ENCODE measurements around the gene MSMP. TPM values are rescaled to one million over a fixed set of nuclear protein-coding genes. Genes with fewer than 3 reads are reported as not detected.

MSMP gene
- total RNA-seq, 1 donor from 2014 or later, result not detected

GRCh38 chr9:35740243-35740642 is 13.8 kb downstream of the MSMP start:
- H3K36me3 Mint-ChIP-seq (ENCODE audit: low read depth, unreplicated experiment), result peaks cover 51% of the 10 kb centered on the region
- peaks cover 73% of the 10 kb centered on the region for H3K36me3 ChIP-seq (ENCODE audit: insufficient read depth, low read length)
- no peaks in the 10 kb centered on the region for H3K27me3 Mint-ChIP-seq (ENCODE audit: low read depth, unreplicated experiment)
- no peak overlapping the region for H3K27ac Mint-ChIP-seq (ENCODE audit: unreplicated experiment)
- no peak for DNase-seq (ENCODE audit: low read depth)
- no peak overlapping the region for H3K4me3 ChIP-seq (ENCODE audit: insufficient read depth, low read depth, low read length)
- H3K9me3 ChIP-seq (ENCODE audit: insufficient read depth, low read depth, low read length), result no peaks in the 10 kb centered on the region
- H3K27me3 ChIP-seq (ENCODE audit: insufficient read depth, low read length), result no peaks in the 10 kb centered on the region
- H3K4me2 ChIP-seq (ENCODE audit: low read length), result no peak overlapping the region
- peaks cover 35% of the 10 kb centered on the region for H3K79me2 ChIP-seq (ENCODE audit: insufficient read depth, low read length)
- H3K27ac ChIP-seq (ENCODE audit: low read depth, low read length), result no peak overlapping the region
- peaks cover 18% of the 10 kb centered on the region for H3K4me1 Mint-ChIP-seq (ENCODE audit: low read depth, unreplicated experiment)
- H3K9me3 Mint-ChIP-seq (ENCODE audit: unreplicated experiment), result no peaks in the 10 kb centered on the region
- H3K4me3 Mint-ChIP-seq (ENCODE audit: unreplicated experiment), result no peak overlapping the region
- no peak for FAIRE-seq
- H4K20me1 ChIP-seq (ENCODE audit: insufficient read depth, low read length), result peaks cover 76% of the 10 kb centered on the region
- no peak overlapping the region for H2AFZ ChIP-seq (ENCODE audit: low read depth, low read length)
- no peak for TF ChIP-seq EZH2 (IDR thresholded peaks at IDR 0.05; ENCODE audit: insufficient read depth, low read length)
- no peak for TF ChIP-seq CTCF (IDR thresholded peaks at IDR 0.05; ENCODE audit: insufficient read depth, low read depth, low read length)
- H3K4me1 ChIP-seq (ENCODE audit: insufficient read depth, low read length), result peaks cover 5% of the 10 kb centered on the region
- H3K9ac ChIP-seq (ENCODE audit: low read length), result no peak overlapping the region

GRCh38 chr9:35738924-35739323 is 15.2 kb downstream of the MSMP start:
- FAIRE-seq (no peak), DNase-seq (ENCODE audit: low read depth) (no peak)
- no peak overlapping the region for H3K4me2 ChIP-seq (ENCODE audit: low read length)
- H3K4me3 ChIP-seq (ENCODE audit: insufficient read depth, low read depth, low read length), result no peak overlapping the region
- H3K36me3 Mint-ChIP-seq (ENCODE audit: low read depth, unreplicated experiment), result peaks cover 43% of the 10 kb centered on the region
- H3K9me3 Mint-ChIP-seq (ENCODE audit: unreplicated experiment), result no peaks in the 10 kb centered on the region
- H3K27ac ChIP-seq (ENCODE audit: low read depth, low read length), result no peak overlapping the region
- peaks cover 28% of the 10 kb centered on the region for H3K4me1 Mint-ChIP-seq (ENCODE audit: low read depth, unreplicated experiment)
- H3K9me3 ChIP-seq (ENCODE audit: insufficient read depth, low read depth, low read length), result no peaks in the 10 kb centered on the region
- H3K9ac ChIP-seq (ENCODE audit: low read length), result no peak overlapping the region
- peaks cover 69% of the 10 kb centered on the region for H3K36me3 ChIP-seq (ENCODE audit: insufficient read depth, low read length)
- no peak overlapping the region for H2AFZ ChIP-seq (ENCODE audit: low read depth, low read length)
- no peak overlapping the region for H3K4me3 Mint-ChIP-seq (ENCODE audit: unreplicated experiment)
- H3K27ac Mint-ChIP-seq (ENCODE audit: unreplicated experiment), result peak overlapping the region; percentile 2
- H3K27me3 Mint-ChIP-seq (ENCODE audit: low read depth, unreplicated experiment), result no peaks in the 10 kb centered on the region
- no peaks in the 10 kb centered on the region for H3K27me3 ChIP-seq (ENCODE audit: insufficient read depth, low read length)
- H4K20me1 ChIP-seq (ENCODE audit: insufficient read depth, low read length), result peaks cover 79% of the 10 kb centered on the region
- TF ChIP-seq EZH2 (IDR thresholded peaks at IDR 0.05; ENCODE audit: insufficient read depth, low read length) (no peak), CTCF (IDR thresholded peaks at IDR 0.05; ENCODE audit: insufficient read depth, low read depth, low read length) (no peak)
- peaks cover 11% of the 10 kb centered on the region for H3K4me1 ChIP-seq (ENCODE audit: insufficient read depth, low read length)
- H3K79me2 ChIP-seq (ENCODE audit: insufficient read depth, low read length), result peaks cover 37% of the 10 kb centered on the region

DNA sequence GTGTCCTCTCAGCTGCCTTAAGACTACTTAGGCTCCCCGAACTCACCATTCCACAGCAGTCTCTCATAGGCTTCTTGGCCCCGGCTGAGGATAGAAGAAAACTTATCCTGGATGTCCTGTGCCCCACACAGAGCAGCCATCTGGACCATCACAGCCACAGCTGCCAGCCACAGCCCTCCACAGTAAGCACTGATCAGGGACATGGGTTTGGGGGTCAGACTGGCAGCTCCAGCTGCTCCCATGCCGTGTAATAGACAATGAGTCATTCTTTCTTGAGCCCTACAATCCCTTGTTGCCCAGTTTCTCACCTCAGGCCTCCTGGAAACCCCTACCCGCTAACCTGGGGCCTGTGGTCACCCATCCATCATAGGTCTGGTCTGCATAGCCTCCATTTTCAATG is 15.9 kb downstream of the MSMP start:
- TF ChIP-seq EZH2 (IDR thresholded peaks at IDR 0.05; ENCODE audit: insufficient read depth, low read length) (no peak), CTCF (IDR thresholded peaks at IDR 0.05; ENCODE audit: insufficient read depth, low read depth, low read length) (no peak)
- Mint-ChIP-seq H3K4me3 (ENCODE audit: unreplicated experiment) (peak overlapping the region; percentile 34), H3K4me1 (ENCODE audit: low read depth, unreplicated experiment) (peaks cover 28% of the 10 kb centered on the region), H3K9me3 (ENCODE audit: unreplicated experiment) (no peaks in the 10 kb centered on the region), H3K27me3 (ENCODE audit: low read depth, unreplicated experiment) (no peaks in the 10 kb centered on the region), H3K36me3 (ENCODE audit: low read depth, unreplicated experiment) (peaks cover 41% of the 10 kb centered on the region), H3K27ac (ENCODE audit: unreplicated experiment) (no peak overlapping the region)
- peaks cover 62% of the 10 kb centered on the region for H3K36me3 ChIP-seq (ENCODE audit: insufficient read depth, low read length)
- H3K9ac ChIP-seq (ENCODE audit: low read length), result peak overlapping the region; percentile 12
- H3K79me2 ChIP-seq (ENCODE audit: insufficient read depth, low read length), result peaks cover 37% of the 10 kb centered on the region
- no peaks in the 10 kb centered on the region for H3K27me3 ChIP-seq (ENCODE audit: insufficient read depth, low read length)
- H3K4me3 ChIP-seq (ENCODE audit: insufficient read depth, low read depth, low read length), result no peak overlapping the region
- H3K4me1 ChIP-seq (ENCODE audit: insufficient read depth, low read length), result peaks cover 18% of the 10 kb centered on the region
- H2AFZ ChIP-seq (ENCODE audit: low read depth, low read length), result no peak overlapping the region
- no peak for FAIRE-seq
- no peak overlapping the region for H3K27ac ChIP-seq (ENCODE audit: low read depth, low read length)
- H3K4me2 ChIP-seq (ENCODE audit: low read length), result no peak overlapping the region
- H3K9me3 ChIP-seq (ENCODE audit: insufficient read depth, low read depth, low read length), result no peaks in the 10 kb centered on the region
- DNase-seq (ENCODE audit: low read depth), result no peak
- H4K20me1 ChIP-seq (ENCODE audit: insufficient read depth, low read length), result peaks cover 77% of the 10 kb centered on the region

Data from astrocyte (in vitro differentiated cells and primary cell).